ENCODE measurements around the gene AJM1.
A peak's percentile ranks its signal among the peaks of the same experiment; 100 is the strongest.
"Not testable (repeated sequence)": the region's sequence is repeated elsewhere in the genome, so short reads cannot be mapped to it uniquely, and the experiment has no call there.

AJM1 gene

GRCh38 chr9:136861874-136862457, 19.7 kb downstream of the AJM1 start:
- in situ Hi-C loops (cut with HindIII; ENCODE audit: low sequenced_read_pairs): no loop called here
- H3K4me3 ChIP-seq (ENCODE audit: low read depth, low read length): no peak overlapping the region
- no peak for DNase-seq (ENCODE audit: low read depth, low spot score)

GRCh38 chr9:136862849-136863622, 20.8 kb downstream of the AJM1 start:
- no peak overlapping the region for H3K4me3 ChIP-seq (ENCODE audit: low read depth, low read length)
- TF ChIP-seq CTCF (IDR thresholded peaks at IDR 0.05; ENCODE audit: low read depth, low read length): no peak
- no peak for DNase-seq (ENCODE audit: low read depth, low spot score)
- in situ Hi-C loops (cut with HindIII; ENCODE audit: low sequenced_read_pairs): no loop called here

More at GRCh38 chr9:136861874-136862457, 19.7 kb downstream of the AJM1 start:
- no peak for TF ChIP-seq CTCF (IDR thresholded peaks at IDR 0.05; ENCODE audit: low read depth, low read length)

GRCh38 chr9:136863623-136864273, 21.5 kb downstream of the AJM1 start:
- no peak for DNase-seq (ENCODE audit: low read depth, low spot score)
- in situ Hi-C loops (cut with HindIII; ENCODE audit: low sequenced_read_pairs): no loop called here
- no peak overlapping the region for H3K4me3 ChIP-seq (ENCODE audit: low read depth, low read length)
- TF ChIP-seq CTCF (IDR thresholded peaks at IDR 0.05; ENCODE audit: low read depth, low read length): no peak

- TF ChIP-seq CTCF (IDR thresholded peaks at IDR 0.05; ENCODE audit: low read depth, low read length): no peak
- no peak for DNase-seq (ENCODE audit: low read depth, low spot score)
- H3K4me3 ChIP-seq (ENCODE audit: low read depth, low read length): peak overlapping the region; percentile 66
- in situ Hi-C loops (cut with HindIII; ENCODE audit: low sequenced_read_pairs): no loop called here
Observed at GRCh38 chr9:136865041-136865767, 22.9 kb downstream of the AJM1 start.

GRCh38 chr9:136865768-136866103, 23.5 kb downstream of the AJM1 start:
- in situ Hi-C loops (cut with HindIII; ENCODE audit: low sequenced_read_pairs): no loop called here
- DNase-seq (ENCODE audit: low read depth, low spot score): no peak

GRCh38 chr9:136866898-136867421, 24.7 kb downstream of the AJM1 start:
- peak overlapping the region; percentile 66 for H3K4me3 ChIP-seq (ENCODE audit: low read depth, low read length)
- in situ Hi-C loops (cut with HindIII; ENCODE audit: low sequenced_read_pairs); DNase-seq (ENCODE audit: low read depth, low spot score): not testable (repeated sequence)

More at GRCh38 chr9:136865768-136866103, 23.5 kb downstream of the AJM1 start:
- H3K4me3 ChIP-seq (ENCODE audit: low read depth, low read length): peak overlapping the region; percentile 66
- no peak for TF ChIP-seq CTCF (IDR thresholded peaks at IDR 0.05; ENCODE audit: low read depth, low read length)
